ENCODE data around the gene LIME1.

Gene LIME1

GRCh38 chr20:63697357-63697867, 39.1 kb upstream of the LIME1 start:
- peak in 1 of 2 experiments; percentile 34 for DNase-seq

DNA sequence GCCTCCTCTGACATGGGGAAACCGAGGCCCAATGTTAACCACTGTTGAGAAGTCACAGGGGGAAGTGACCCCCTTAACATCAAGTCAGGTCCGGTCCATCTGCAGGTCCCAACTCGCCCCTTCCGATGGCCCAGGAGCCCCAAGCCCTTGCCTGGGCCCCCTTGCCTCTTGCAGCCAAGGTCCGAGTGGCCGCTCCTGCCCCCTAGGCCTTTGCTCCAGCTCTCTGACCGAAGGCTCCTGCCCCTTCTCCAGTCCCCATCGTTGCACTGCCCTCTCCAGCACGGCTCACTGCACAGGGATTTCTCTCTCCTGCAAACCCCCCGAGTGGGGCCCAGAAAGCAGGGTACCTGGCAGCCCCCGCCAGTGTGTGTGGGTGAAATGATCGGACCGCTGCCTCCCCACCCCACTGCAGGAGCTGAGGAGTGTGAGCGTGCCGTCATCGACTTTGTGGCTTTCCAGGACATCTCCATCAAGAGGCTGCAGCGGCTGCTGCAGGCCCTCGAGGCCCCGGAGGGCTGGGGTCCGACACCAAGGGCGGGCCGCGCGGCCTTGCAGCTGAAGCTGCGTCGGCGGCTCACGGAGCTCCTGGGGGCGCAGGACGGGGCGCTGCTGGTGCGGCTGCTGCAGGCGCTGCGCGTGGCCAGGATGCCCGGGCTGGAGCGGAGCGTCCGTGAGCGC, 38.5 kb upstream of the LIME1 start:
- DNase-seq = peak in 1 of 2 experiments; percentile 24

DNA sequence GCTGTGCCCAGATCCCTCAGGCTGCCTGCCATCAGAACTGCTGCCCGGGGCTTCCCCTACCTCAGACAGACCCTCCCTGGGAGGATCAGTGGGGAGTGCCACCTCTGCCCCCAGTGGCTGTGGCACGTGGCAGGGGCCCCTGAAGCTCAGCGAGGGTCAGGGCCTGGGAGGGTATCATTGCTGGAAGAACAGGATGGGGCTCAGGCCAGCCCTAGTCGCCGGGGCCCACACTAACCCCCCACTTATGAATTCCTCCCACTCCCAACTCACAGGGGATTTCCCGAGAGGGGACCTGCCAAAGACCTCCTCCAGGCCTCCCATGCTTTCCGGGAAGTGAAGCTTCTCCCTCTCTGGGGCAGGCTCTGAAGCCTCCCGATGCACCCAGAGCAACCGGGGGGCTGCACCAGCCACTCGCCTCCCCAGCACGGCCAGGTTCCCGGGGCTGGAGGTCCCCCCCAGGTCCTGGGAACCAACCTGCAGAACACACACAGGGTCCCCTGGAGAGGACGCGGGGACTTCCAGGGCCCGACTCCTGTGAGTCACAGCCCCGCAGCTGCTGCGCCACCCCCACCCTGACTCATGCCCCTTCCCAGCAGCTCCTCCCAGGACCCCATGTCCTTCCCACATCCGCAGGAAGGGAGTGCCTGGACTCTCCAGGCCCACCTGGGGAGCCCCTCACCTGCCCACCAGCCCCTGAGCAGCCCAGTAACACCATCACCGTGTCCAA, 37.6 kb upstream of the LIME1 start:
- DNase-seq = peak; percentile 74 to 82

DNA sequence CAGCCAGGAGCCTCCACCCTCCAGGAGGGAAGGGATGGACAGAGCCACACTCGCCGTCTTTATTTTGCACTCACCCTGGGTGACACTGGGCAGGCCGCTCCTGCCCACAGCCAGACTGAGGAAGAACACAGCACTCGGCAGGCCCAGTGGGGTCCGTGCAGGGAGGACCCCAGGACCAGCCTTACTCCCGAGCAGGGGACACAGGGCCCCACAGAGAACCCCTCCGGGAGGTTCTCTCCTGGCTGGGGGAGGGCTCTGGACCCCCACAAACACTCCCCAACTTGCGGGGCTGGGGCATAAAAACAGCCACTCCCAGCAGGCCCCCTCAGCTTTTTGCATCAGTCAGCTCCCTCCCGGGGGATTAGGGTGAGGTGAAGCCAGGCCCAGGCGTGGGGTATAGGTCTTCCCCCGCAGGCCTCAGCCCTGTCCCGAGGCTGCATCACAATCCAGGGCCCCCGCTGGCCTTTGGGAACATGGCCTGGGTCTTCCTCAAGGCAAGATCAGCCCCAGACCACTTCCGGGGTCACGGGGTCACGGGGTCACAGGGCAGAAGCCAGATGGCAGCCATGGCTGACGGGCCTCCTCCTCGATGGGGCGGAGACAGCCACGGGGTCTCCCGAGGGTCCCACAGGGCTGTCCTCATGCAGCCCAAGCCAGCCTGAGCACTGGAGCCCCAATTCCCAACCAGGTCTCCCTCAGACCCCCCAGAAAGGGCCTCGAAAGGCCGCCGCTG, 36.8 kb upstream of the LIME1 start:
- peak in 1 of 2 experiments; percentile 31 for DNase-seq

DNA sequence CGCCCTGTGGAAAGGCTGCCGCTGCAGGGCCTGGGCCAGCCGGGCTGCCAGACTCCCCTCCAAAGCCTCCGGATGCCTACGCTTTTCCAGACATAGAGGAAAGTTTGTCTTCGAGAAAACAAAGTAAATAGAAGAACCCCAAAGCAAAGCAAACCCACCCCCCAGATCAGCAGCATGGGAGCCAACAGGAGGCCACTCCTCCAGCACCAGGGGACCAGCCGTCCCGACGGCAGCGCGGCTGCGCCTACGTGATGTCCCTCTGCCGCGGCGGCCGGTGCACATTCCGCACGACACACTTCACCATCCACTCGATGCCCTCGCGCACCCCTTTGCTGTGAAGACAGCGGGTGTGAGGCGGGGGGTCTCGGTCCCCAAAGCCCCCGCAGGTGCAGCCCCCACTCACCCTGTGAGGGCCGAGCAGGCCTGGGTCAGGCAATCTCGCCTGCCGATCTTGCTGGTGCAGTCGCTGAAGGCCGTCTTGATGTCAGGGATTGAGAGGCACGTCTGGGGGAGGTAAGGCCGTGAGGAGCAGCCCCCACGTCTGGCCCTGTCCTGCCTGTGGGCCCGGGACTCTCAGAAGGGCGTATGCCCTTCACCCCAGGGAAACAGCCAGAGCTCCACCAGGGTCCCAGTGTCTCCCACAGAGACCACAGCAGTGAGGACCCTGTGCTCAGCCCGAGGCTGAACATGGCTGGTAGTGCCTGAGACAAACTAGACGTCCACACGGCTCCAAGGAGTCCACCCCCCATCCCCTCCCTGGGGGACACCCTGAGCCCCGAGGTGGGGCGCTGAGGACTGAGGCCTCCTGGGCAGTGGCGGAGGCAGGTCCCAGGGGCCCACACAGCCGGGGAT, 36.0 kb upstream of the LIME1 start:
- DNase-seq = peak in 1 of 2 experiments; percentile 25

GRCh38 chr20:63701051-63701328, 35.5 kb upstream of the LIME1 start:
- peak in 1 of 2 experiments; percentile 23 for DNase-seq

DNA sequence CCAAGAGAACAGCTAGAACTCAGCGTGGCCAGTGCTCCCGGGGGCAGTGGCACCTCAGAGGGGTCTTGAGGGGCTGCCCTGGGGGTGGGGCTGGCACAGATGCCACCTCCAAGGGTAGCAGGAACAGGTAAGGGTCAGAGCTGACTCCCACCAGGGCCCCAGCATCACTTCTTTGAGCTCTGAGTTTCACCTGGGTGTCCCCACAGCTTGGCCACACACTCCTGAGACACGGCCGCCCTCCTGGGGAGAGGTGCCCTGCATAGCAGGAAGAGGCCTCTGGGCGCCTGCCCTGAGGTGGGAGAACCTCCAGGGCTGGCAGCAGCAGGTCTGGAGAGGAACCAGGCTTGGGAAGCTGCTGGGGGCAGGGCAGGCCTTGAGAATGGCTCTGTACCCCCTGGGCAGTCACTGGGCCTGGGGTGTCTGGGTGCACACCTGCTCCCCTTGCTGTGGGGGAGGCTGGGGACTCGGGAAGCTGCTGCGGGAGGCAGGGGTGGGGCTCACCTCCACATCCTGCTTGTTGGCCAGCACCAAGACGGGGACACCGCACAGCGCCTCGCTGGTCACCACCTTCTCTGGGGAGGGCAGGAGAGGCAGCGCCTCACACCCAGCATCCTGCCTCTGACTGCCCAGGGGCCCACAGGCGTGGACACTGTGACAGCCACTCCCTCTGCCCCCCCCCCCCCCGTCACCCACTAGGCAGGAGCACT, 35.0 kb upstream of the LIME1 start:
- DNase-seq = no peak

GRCh38 chr20:63702036-63702665, 34.3 kb upstream of the LIME1 start:
- DNase-seq = no peak

GRCh38 chr20:63702751-63703470, 33.6 kb upstream of the LIME1 start:
- DNase-seq = no peak

- DNase-seq = no peak
These were observed 32.9 kb upstream of the LIME1 start for GRCh38 chr20:63703471-63703975.

DNA sequence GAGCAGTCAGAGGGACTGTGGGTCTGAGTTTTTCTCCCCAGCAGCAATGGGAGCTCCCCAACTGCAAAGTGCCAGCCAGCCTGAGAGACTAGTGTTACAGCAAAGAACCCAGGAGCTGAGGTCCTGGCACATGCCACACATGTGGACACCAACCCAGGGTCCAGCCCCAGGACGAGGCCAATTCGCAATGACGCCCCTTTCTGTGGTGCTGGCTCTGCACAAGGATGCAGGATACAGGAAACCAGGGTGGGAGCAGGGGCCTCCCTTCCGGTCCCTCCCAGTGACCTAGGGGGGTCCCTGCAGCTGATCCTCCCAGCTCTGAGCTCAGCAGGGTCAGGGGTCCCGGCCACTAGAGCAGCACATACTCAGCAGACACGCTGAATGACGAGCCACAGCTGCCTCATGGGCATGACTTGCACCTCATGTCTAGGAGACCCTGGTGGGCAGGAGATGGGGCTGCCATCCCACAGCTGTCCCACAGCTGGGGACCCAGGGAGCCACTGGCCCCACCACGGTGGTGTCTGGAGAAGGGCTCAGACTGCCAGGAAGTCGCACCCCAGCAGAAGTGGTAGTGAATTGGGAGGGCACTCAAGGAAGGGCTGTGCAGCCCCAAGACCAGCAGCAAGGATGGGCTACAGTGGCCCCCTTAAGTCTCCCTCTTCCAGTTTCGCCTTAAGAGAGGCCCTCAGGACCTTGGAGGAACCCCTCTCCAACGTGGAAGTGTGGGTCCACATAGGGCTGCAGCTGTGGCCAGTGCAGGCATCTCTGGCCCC, 32.3 kb upstream of the LIME1 start:
- no peak for DNase-seq

GRCh38 chr20:63704749-63705117, 31.7 kb upstream of the LIME1 start:
- DNase-seq = no peak

DNA sequence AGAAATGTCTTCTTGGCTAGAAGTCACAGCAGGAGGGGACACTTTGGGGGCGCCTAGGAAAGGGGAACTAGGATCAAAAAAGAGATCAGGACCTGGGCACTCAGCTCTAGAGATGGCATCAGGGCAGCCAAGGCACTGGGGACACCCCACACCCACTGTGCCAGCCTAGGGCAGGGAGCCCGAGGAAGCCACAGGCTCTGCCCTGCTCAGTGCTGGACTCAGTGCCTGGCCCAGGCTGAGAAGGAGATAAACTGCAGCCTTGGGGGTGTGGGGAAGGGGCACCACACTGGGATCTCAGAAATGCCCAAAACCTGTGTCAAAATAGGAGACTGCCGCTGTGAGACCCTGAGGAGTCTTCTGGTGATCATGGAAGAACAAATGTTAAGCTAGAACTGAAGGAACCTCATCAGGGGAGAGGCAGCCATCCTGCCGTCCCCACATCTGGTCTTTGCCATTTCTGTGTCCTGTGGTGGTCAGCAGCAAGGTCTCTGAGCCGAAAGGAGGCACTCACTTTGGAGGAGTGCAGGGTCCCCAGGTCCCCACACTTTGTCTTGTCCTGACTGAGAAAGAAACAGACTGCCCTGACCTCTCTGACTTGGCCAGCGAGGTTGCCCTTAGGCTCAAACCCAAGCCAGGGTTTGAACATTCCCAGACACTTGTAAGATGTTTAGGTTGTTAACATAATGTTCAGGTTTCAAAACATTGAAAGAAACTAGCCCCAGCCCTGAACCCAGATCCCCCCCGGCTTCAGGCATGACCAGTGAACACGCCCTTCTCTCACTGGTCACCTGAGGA, 31.0 kb upstream of the LIME1 start:
- no peak for DNase-seq

DNA sequence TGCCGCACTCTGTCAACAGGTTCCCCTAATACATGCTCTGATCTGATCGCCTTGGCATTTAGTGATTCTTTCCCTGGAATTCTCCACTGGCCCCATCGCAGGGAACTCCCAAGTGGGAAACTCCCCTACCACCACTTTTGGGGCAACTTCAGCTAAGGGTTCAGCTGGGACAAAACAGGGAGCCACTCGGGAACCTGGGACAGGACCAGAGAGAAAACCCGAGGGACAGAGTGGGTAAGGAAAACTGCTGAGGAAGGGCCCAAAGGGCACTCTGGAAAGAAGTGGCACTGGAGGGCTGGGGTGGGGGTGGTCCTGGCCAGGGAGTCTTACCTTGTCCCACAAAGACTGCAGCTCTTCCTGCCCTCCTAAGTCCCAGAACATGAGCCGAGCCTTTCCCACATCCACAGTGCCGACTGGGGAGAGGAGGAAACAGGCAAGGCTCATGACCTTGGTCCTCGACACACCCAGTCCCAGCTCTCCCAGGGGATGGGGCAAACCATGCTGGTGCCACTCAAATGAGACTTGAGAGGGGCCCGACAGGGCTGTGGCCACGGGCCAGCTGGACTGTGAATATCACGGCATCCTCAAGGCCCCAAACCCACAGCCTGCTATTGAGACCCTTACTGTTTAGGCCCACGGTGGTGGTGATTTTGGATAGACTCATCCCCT, 30.3 kb upstream of the LIME1 start:
- DNase-seq = no peak

- DNase-seq = peak; percentile 74 to 79
These were observed 29.5 kb upstream of the LIME1 start for GRCh38 chr20:63706852-63707557.

GRCh38 chr20:63707558-63708300, 28.7 kb upstream of the LIME1 start, which contains the start of the genes ARFRP1 and ZGPAT:
Gene ARFRP1 (minus strand): TSS chr20:63707976. CDS start chr20:63707091, 885 bp downstream.
Gene ZGPAT (plus strand): TSS chr20:63708039. CDS start chr20:63708581, 542 bp downstream.
- DNase-seq = peak; percentile 89 to 91
